HG02642 (cell line): ENCODE data around the gene EPHA8.

ENCODE experiments used
- ATAC-seq: cut with Tn5 transposase; IDR thresholded peaks from one replicate; pipeline ENCODE4 v1.9.1; 2021; ENCODE audit warnings: mild to moderate bottlenecking; ENCODE audit not compliant: unreplicated experiment, poor library complexity

EPHA8 gene

GRCh38 chr1:22563671-22564602 is 648 bp downstream of the EPHA8 start:
- no peak for ATAC-seq

DNA sequence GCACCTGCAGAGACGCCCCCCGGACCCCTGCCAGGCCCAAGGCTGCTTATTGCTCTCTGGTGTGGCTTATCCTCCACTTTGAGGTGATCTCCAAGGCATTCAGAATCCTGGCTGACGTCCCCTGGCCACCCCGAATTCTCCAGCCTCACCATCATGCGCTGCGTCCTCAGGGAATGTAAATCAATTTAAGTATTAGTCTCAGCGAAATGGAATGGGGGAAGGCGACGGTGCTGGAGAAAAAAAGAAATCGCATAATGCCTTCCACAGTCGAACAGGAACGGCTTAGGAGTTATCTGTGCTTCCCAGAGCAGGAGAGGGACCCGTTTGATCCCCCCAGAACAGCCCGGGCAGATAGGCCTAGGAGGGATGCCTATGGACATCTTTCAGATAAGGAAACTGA is 2.9 kb downstream of the EPHA8 start:
- ATAC-seq, result no peak

DNA sequence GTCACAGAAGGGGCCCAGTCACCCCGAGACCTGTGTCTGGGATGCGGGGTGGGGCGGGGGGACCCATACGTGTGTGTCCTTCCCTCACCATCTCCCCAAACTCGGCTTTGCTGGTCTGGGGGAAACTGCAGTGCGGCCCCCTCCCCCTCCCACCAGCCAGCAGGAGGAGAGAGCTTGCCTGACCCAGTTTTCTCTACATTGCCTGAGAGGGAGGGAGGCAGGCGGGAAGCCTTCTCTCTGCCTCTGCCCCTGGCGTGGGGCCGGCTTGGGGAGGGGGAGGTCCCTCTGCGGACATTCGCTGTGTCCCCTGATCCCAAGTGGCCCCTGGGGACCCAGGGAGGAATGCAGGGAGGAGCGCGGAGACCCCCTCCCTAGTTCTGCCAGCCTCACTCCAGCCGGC is 3.9 kb downstream of the EPHA8 start:
- ATAC-seq, result no peak

DNA sequence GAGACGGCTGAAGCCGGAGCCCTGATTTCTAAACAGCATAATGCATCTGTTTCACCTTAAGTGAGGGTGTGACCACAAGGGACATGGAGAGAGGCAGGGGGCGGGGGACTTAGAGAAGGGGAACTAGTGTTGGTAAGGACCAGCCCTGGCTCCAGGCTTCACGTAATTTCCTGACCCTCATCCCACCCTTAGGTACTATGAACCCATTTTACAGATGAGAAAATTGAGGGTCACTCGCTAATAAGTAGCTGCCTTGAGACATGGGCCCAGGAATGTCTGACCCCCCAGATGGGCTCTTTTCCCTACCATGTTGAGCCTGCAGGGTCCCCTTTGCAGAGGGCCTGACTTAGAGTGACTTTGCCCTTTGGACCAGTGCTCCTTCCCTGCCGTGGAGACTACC is 4.7 kb downstream of the EPHA8 start:
- no peak for ATAC-seq

- ATAC-seq, result no peak
These were observed 6.0 kb downstream of the EPHA8 start for GRCh38 chr1:22569269-22569668.

- ATAC-seq, result no peak
These were observed 7.0 kb downstream of the EPHA8 start for GRCh38 chr1:22570140-22570909.

GRCh38 chr1:22572818-22573217 is 9.5 kb downstream of the EPHA8 start:
- no peak for ATAC-seq

DNA sequence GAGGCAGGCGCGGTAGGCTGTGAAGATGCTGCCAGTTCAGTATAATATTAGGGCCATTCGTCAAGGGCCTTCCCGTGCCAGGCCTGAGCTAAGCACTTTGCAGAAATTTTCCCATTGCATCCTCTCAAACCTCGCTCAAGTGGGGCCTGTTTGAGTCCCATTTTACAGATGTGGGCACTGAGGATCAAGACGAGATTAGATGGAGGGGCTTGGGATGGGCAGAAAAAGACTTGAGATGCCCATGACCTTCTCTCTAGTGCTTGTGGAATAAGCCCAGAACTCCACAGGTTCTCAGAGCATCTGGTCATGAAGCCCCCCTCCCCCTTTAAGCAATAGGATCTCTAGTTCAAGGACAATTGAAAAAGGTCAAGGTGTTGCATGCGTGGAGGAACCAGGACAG is 9.9 kb downstream of the EPHA8 start:
- ATAC-seq, result no peak

- no peak for ATAC-seq
These were observed 12.4 kb downstream of the EPHA8 start for GRCh38 chr1:22575532-22576149.

DNA sequence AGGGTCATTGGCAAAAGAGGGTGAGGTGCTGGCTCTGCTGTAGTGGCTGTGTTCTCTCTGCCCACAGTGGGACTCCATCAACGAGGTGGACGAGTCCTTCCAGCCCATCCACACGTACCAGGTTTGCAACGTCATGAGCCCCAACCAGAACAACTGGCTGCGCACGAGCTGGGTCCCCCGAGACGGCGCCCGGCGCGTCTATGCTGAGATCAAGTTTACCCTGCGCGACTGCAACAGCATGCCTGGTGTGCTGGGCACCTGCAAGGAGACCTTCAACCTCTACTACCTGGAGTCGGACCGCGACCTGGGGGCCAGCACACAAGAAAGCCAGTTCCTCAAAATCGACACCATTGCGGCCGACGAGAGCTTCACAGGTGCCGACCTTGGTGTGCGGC is 12.9 kb downstream of the EPHA8 start:
- no peak for ATAC-seq

DNA sequence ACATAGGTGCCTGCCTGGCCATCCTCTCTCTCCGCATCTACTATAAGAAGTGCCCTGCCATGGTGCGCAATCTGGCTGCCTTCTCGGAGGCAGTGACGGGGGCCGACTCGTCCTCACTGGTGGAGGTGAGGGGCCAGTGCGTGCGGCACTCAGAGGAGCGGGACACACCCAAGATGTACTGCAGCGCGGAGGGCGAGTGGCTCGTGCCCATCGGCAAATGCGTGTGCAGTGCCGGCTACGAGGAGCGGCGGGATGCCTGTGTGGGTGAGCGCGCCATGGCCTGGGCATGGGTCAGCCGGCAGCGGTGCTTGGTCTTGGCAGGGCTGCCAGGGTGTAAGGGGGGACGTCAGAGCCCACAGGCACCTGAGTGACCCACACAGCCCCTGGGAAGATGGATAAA is 13.3 kb downstream of the EPHA8 start:
- ATAC-seq, result no peak

- no peak for ATAC-seq
These were observed 15.6 kb downstream of the EPHA8 start for GRCh38 chr1:22578732-22579361.

DNA sequence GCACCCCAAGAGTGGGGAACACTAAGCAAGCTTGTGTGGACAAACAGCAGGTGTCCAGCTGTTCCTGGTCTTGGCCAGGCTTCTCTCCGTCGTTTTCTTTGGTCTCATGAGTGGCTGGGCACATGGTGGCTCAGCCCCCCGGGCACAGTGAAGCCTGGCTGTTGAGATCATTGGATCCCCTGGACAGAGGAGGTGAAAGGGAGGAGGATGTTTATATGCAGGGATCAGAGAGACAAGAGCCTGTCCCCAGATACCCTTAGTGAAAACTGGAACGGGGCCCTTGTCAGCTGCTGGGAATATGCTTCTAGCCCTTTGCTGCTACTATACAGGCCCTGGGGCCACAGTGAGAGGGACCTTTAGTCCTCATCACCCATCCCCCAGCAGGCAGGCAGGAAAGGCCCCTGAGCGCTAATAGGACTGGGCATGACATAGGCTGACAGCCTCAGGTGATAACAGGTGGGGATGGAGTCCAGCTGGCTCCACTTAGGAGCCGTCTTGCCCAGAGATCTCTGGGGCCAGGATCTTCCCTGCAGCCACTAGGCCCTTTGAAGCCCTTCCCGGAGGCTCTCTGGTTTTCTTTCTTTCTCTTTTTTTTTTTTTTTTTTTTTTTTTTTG is 16.4 kb downstream of the EPHA8 start:
- no peak for ATAC-seq

GRCh38 chr1:22582661-22583635 is 19.7 kb downstream of the EPHA8 start:
- ATAC-seq, result no peak

DNA sequence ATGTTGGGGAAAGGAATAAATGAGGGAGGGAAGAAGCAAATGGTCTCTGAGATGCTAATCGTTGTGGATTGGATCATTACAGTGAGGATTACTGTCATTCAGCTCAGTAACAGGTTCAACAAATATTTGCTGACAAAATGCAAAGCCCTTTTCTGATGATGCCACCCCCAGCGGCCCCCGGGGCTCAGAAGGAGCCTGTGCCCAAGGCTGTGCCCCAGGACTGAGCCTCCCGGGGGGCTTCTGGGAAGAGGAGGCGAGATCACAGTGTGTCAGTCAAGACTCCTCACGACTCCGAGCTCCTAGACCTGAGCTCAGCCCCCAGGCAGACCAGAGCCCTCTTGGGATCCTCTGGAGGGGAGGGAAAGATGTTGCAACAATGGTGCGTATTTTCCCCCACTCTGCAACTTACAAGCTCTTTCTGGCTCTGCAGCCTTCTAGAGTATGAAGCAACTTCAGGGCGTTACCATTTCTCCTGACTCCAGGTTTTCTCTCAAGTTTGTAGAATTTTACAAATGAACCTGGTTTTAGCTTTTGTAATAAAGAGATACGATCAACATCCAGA is 20.8 kb downstream of the EPHA8 start:
- no peak for ATAC-seq

DNA sequence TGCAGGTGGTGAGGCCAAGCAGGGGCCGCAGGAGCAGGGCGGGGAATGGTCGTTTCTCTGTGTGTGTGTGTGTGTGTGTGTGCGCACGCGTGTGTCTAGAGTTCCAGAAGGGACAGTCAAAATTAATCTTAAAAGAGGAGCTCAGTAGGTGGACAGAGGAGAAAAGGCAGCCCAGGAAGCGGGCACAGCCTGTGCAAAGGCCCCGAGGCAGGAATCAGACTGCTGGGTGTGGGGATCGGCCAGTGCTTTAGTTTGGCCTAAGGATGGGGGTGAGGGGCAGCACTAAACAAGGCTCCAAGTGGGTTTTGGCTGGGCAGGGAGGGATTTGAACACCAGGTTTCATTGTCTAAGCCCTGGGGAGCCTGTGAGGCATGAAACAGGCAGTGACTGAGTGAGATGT is 21.7 kb downstream of the EPHA8 start:
- no peak for ATAC-seq

- ATAC-seq, result no peak
These were observed 22.2 kb downstream of the EPHA8 start for GRCh38 chr1:22585471-22585870.

DNA sequence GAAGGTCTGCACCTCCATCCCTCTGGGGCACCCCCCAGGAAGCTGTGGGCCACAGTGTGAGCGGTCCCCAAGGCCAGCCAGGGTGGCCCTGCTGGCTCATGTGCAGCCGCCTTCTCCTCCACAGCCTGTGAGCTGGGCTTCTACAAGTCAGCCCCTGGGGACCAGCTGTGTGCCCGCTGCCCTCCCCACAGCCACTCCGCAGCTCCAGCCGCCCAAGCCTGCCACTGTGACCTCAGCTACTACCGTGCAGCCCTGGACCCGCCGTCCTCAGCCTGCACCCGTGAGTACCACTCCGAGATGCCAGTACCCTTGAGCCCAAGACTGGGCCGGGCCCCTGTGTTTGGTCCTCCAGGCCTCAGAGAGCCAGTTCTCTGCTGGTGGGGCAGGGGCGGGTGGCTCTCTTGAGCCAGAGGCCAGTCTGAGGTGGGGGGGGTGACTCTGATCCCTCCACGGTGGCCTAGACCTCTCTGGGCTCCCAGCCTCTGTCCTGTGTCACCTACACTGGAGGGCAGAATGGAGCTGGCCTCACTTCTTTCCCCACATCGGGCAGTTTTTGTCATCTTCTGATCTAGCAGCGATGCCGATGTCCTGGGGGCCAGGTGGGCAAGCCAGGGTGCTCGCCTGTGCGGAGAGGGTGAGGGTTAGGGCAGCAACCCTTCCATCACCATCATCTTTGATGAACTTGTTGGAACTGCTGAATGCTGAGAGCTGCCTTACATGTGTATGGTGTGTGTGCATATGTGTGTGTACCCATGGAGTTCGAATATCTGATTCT is 23.3 kb downstream of the EPHA8 start:
- no peak for ATAC-seq
